Muscle layer of colon (tissue), 2 donors: ENCODE data around the gene SMIM35.
"Not testable (repeated sequence)": the region's sequence is repeated elsewhere in the genome, so short reads cannot be mapped to it uniquely, and the experiment has no call there.

Experiments
- H3K27ac ChIP-seq: one replicate; pipeline ENCODE4 v1.7.0; 2013; ENCODE audit warnings: low read depth, mild to moderate bottlenecking, low read length, moderate library complexity
- H3K27me3 ChIP-seq, 2 donors: one replicate each; pipeline ENCODE4 v1.7.0; 2013; ENCODE audit warnings: low read length in 2 of 2, mild to moderate bottlenecking in 2 of 2; ENCODE audit not compliant: insufficient read depth in 2 of 2, control insufficient read depth in 1 of 2
- H3K36me3 ChIP-seq: one replicate; pipeline ENCODE4 v1.7.0; 2013; ENCODE audit warnings: mild to moderate bottlenecking, low read length; ENCODE audit not compliant: insufficient read depth
- H3K4me1 ChIP-seq: one replicate; pipeline ENCODE4 v1.7.0; 2013; ENCODE audit warnings: mild to moderate bottlenecking, low read length; ENCODE audit not compliant: insufficient read depth
- H3K4me3 ChIP-seq, 2 donors: one replicate each; pipeline ENCODE4 v1.7.0; 2013; ENCODE audit warnings: low read length in 2 of 2, low read depth in 1 of 2, mild to moderate bottlenecking in 1 of 2, moderate library complexity in 1 of 2
- H3K9ac ChIP-seq: one replicate; pipeline ENCODE4 v1.7.0; 2013; ENCODE audit warnings: low read length
- H3K9me3 ChIP-seq: one replicate; pipeline ENCODE4 v1.7.0; 2013; ENCODE audit warnings: mild to moderate bottlenecking, low read length
- donor health status: abdominal sarcoma.
- donor health status: Adenocarcinoma of cecum.

The SMIM35 gene

GRCh38 chr11:118010738-118011461 is 75.9 kb downstream of the SMIM35 start:
- Histone ChIP-seq H3K9ac (no peak overlapping the region), H3K4me3 (no peak overlapping the region)

GRCh38 chr11:118009864-118010737 is 76.7 kb downstream of the SMIM35 start:
- Histone ChIP-seq H3K36me3 (no peaks in the 10 kb centered on the region), H3K27me3 (no peaks in the 10 kb centered on the region), H3K27ac (no peak overlapping the region), H3K9me3 (no peaks in the 10 kb centered on the region), H3K4me1 (no peaks in the 10 kb centered on the region), H3K9ac (no peak overlapping the region), H3K4me3 (no peak overlapping the region)

More at GRCh38 chr11:118010738-118011461, 75.9 kb downstream of the SMIM35 start:
- no peaks in the 10 kb centered on the region for H3K36me3 ChIP-seq
- no peaks in the 10 kb centered on the region for H3K4me1 ChIP-seq
- no peaks in the 10 kb centered on the region for H3K27me3 ChIP-seq
- H3K27ac ChIP-seq, result no peak overlapping the region
- no peaks in the 10 kb centered on the region for H3K9me3 ChIP-seq

DNA sequence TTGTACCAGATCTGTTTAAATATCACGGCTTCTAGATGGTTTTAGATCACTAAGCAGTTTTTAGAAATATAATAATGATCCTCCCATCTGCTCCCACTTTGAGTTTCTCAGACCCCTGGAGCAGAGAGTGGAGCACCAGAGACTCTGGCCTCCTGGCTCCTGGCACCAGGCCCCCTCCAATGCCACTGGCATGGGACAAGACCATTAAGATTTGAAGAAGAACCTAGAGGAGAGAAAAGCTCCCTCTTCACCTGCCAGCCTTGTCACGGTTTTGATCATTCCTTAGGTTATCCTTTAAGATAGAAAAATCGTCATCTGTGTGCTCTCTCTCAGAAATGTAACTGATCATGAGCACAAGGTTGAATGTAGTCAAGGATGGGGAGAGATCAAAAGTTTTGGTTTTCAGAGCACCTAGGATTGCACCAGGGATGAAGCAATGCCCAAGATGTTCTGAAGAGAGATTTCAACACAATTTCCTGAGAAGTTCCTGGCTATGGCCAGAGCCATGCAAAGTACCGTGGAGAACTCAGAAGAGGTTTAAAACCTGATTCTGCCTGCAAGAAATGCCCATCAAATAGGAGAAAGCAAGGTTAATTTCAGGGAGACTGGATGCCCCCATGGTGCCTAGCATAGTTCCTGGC is 78.4 kb downstream of the SMIM35 start:
- Histone ChIP-seq H3K9me3 (peaks cover 5% of the 10 kb centered on the region), H3K4me3 (no peak overlapping the region), H3K27ac (no peak overlapping the region), H3K27me3 (no peaks in the 10 kb centered on the region), H3K9ac (no peak overlapping the region), H3K4me1 (no peaks in the 10 kb centered on the region), H3K36me3 (no peaks in the 10 kb centered on the region)

- not testable (repeated sequence) for H3K27me3 ChIP-seq, H3K36me3 ChIP-seq, H3K9ac ChIP-seq, H3K4me1 ChIP-seq, H3K9me3 ChIP-seq, H3K27ac ChIP-seq, H3K4me3 ChIP-seq
Observed at GRCh38 chr11:118007563-118008270, 79.0 kb downstream of the SMIM35 start.

DNA sequence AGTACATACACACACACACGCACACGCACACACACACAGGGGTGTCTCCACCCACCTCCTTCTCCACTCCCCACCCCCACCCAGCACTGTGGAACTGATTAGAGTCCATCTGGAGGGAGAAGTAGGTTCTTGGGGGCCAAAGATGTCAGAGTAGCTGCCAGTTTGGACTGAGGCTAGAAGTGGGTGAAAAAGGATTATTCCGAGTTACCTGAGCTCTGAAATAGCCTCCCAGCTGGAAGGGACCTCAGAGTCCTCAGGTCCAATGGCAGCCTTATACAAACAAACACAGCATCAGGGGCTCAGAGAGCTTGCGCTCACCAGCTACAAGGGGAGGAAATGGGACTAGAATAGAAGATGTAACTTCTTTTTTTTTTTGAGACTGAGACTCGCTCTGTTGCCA is 79.7 kb downstream of the SMIM35 start:
- Histone ChIP-seq H3K4me3 (no peak overlapping the region), H3K9ac (no peak overlapping the region), H3K36me3 (no peaks in the 10 kb centered on the region), H3K27me3 (no peaks in the 10 kb centered on the region), H3K9me3 (peaks cover 5% of the 10 kb centered on the region), H3K27ac (no peak overlapping the region), H3K4me1 (no peaks in the 10 kb centered on the region)

GRCh38 chr11:118006153-118006534 is 80.6 kb downstream of the SMIM35 start:
- no peak overlapping the region for H3K9ac ChIP-seq
- no peaks in the 10 kb centered on the region for H3K27me3 ChIP-seq
- H3K36me3 ChIP-seq, result no peaks in the 10 kb centered on the region
- H3K27ac ChIP-seq, result no peak overlapping the region
- H3K4me3 ChIP-seq, result no peak overlapping the region
- peaks cover 5% of the 10 kb centered on the region for H3K9me3 ChIP-seq
- H3K4me1 ChIP-seq, result no peaks in the 10 kb centered on the region

DNA sequence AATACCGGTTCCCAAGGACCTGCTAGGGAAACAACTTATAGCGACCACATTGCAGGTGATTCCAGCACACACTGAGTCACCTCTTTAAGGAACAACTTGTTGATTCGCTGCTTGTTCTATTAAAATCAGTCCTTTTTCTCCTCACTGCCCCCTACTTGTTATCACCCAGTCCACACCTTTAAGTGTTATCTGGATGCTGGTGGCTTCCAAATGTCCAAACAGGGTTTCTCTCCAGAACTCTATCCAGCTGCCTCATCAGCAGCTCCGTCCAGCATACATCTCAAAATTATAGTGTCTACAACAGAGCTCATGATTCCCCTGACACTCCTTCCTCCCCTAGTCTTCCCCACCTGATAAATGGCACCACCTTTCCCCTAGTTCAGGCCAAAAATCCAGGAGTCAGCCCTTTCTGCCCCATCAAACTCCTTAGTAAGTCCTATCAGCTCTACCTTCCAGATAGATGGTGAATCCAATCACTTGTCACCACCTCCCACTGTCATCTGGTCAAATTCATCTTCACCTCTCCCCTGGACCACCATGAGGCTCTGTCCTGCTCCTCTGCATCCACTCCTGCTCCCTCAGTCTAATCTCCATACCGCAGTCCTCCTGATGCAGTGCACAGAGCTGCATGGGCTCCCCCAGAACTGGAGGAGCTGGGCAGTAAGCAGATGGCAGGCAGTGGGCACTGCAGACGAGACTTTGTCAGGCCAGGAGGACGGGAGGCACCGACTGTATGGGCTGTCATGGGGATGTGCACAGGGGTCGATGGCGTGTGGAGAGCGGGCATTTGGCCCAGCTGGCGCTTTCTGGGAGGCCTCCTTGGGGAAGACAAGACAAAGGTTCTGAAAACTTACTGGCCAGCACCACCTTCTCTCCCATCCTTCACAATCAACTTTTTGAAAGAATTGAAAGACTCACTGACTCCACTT is 81.3 kb downstream of the SMIM35 start:
- Histone ChIP-seq H3K4me3 (no peak overlapping the region), H3K9me3 (peaks cover 5% of the 10 kb centered on the region), H3K9ac (no peak overlapping the region), H3K27me3 (no peaks in the 10 kb centered on the region), H3K27ac (no peak overlapping the region), H3K4me1 (no peaks in the 10 kb centered on the region), H3K36me3 (no peaks in the 10 kb centered on the region)

- Histone ChIP-seq H3K27me3 (no peaks in the 10 kb centered on the region), H3K4me3 (no peak overlapping the region), H3K4me1 (no peaks in the 10 kb centered on the region), H3K9ac (no peak overlapping the region), H3K9me3 (peaks cover 5% of the 10 kb centered on the region), H3K36me3 (no peaks in the 10 kb centered on the region), H3K27ac (no peak overlapping the region)
Observed at GRCh38 chr11:118004543-118005223, 82.1 kb downstream of the SMIM35 start.

DNA sequence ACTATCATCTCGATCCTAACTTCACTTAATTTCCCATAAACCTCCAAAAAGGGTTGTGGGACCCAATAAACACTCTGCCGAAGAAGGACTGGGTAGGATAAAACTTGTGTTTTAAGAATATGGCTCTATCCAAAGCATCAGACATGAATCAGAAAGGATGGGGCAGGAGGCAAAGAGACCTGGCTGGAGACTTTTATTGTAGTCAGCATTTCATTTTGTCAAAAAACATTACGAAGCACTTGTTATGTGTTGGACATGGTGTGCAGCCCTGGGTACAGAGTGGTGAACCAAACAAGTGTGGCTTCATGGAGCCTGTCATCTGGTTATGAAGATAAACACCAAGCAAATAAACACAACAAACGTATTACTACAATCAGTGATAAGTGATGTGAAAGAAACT is 83.3 kb downstream of the SMIM35 start:
- H3K9me3 ChIP-seq, result peaks cover 5% of the 10 kb centered on the region
- H3K27me3 ChIP-seq, result no peaks in the 10 kb centered on the region
- no peak overlapping the region for H3K4me3 ChIP-seq
- no peak overlapping the region for H3K27ac ChIP-seq
- H3K4me1 ChIP-seq, result no peaks in the 10 kb centered on the region
- no peaks in the 10 kb centered on the region for H3K36me3 ChIP-seq
- H3K9ac ChIP-seq, result no peak overlapping the region
